22Rv1 (cell line): ENCODE results near the gene HOXD10.

Source experiments
- H3K27ac ChIP-seq: fragments of 450-650 bp; 2 replicates; pipeline ENCODE4 v1.5.1; 2017
- ZFX ChIP-seq: fragments of 450-650 bp; IDR thresholded peaks from 2 replicates; pipeline ENCODE4 v1.6.1; 2017; ENCODE audit warnings: antibody characterized with exemption, borderline replicate concordance
- TF ChIP-seq, protein P1 (sequence below): fragments of 450-650 bp; IDR thresholded peaks from 2 replicates; pipeline ENCODE4 v1.5.1; 2017; ENCODE audit warnings: mild to moderate bottlenecking

HOXD10 gene

GRCh38 chr2:176103194-176103593 lies 13.4 kb upstream of the HOXD10 start:
- no peak overlapping the region for H3K27ac ChIP-seq
- TF ChIP-seq ZFX = no peak
- TF ChIP-seq, protein P1, sequence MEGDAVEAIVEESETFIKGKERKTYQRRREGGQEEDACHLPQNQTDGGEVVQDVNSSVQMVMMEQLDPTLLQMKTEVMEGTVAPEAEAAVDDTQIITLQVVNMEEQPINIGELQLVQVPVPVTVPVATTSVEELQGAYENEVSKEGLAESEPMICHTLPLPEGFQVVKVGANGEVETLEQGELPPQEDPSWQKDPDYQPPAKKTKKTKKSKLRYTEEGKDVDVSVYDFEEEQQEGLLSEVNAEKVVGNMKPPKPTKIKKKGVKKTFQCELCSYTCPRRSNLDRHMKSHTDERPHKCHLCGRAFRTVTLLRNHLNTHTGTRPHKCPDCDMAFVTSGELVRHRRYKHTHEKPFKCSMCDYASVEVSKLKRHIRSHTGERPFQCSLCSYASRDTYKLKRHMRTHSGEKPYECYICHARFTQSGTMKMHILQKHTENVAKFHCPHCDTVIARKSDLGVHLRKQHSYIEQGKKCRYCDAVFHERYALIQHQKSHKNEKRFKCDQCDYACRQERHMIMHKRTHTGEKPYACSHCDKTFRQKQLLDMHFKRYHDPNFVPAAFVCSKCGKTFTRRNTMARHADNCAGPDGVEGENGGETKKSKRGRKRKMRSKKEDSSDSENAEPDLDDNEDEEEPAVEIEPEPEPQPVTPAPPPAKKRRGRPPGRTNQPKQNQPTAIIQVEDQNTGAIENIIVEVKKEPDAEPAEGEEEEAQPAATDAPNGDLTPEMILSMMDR = no peak

GRCh38 chr2:176103742-176104315 lies 12.7 kb upstream of the HOXD10 start:
- TF ChIP-seq, protein P1 = no peak
- TF ChIP-seq ZFX = no peak
- H3K27ac ChIP-seq = no peak overlapping the region

GRCh38 chr2:176104316-176105077 lies 12.1 kb upstream of the HOXD10 start:
- no peak overlapping the region for H3K27ac ChIP-seq
- no peak for TF ChIP-seq ZFX
- TF ChIP-seq, protein P1 = no peak

GRCh38 chr2:176105078-176105729 lies 11.4 kb upstream of the HOXD10 start:
- TF ChIP-seq, protein P1 = no peak
- TF ChIP-seq ZFX = no peak
- no peak overlapping the region for H3K27ac ChIP-seq

GRCh38 chr2:176105730-176106580 lies 10.6 kb upstream of the HOXD10 start:
- TF ChIP-seq ZFX = no peak
- TF ChIP-seq, protein P1 = no peak

DNA sequence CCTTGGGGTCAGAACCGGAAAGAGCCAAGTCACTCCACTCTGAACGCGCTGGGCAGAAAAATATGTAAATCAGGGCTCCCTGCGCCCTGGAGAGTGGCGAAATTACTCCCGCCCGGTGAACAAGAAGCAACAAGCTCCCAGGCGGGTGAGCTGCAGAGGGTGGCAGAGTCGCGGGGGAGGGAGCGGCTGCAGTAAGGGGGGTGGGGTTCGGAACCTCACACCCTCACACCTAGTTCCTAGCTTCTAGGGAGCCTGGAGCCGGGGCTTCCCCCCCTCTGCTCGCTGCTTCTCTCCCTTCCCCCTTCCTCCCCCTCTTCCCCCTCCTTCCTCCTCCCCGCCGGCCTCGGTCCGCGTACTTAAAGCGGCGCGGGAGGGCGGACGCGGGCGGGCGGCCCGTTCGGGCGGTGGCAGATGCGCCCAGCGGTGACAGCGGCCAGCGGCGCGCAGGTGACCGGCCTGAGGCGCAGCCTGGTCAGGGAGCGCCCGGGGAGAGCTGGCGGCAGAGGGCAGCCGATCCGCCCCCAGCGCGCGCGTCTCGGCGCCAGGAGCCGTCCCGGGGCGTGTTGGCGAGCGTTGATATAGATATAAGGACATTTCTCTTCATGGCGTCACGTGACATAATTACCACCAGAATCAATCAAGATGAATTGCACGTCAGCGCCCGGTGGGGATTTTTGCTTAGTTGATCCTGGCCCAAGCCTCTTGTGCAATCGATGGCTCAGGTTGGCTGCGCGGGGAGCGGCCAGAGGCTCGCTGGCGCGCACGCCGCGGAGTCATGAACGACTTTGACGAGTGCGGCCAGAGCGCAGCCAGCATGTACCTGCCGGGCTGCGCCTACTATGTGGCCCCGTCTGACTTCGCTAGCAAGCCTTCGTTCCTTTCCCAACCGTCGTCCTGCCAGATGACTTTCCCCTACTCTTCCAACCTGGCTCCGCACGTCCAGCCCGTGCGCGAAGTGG lies 9.7 kb upstream of the HOXD10 start, which contains the start of gene HOXD11:
Gene HOXD11 (plus strand): TSS at position 700 of the 959 bp plus-strand sequence. CDS start 76 bp downstream, at position 776.
- no peak within 1 kb of the TSS for H3K27ac ChIP-seq
- no peak for TF ChIP-seq ZFX
- TF ChIP-seq, protein P1 = no peak

More at GRCh38 chr2:176105730-176106580, 10.6 kb upstream of the HOXD10 start:
- no peak overlapping the region for H3K27ac ChIP-seq
